NCI-H1092 treated with DMSO at 0.1 percent for 48 hours (cell line): Measurements from ENCODE around the gene CCZ1B.
"Not testable (repeated sequence)": the region's sequence is repeated elsewhere in the genome, so short reads cannot be mapped to it uniquely, and the experiment has no call there.

Source experiments
- DNase-seq: peaks from one replicate; lab custom pipeline; 2025; lab: John Stamatoyannopoulos, UW

CCZ1B gene

GRCh38 chr7:6831018-6831725 lies 5.1 kb upstream of the CCZ1B start:
- no peak for DNase-seq

GRCh38 chr7:6830026-6830425 lies 4.0 kb upstream of the CCZ1B start:
- DNase-seq, result not testable (repeated sequence)

- DNase-seq, result not testable (repeated sequence)
Observed at GRCh38 chr7:6829616-6830015, 3.5 kb upstream of the CCZ1B start.

GRCh38 chr7:6827180-6827579 lies 1.1 kb upstream of the CCZ1B start:
- DNase-seq, result not testable (repeated sequence)

GRCh38 chr7:6825236-6826125 lies 594 bp downstream of the CCZ1B start:
- not testable (repeated sequence) for DNase-seq

GRCh38 chr7:6821622-6822021 lies 4.5 kb downstream of the CCZ1B start:
- DNase-seq, result not testable (repeated sequence)

GRCh38 chr7:6815470-6815869 lies 10.6 kb downstream of the CCZ1B start:
- not testable (repeated sequence) for DNase-seq

- not testable (repeated sequence) for DNase-seq
Observed at GRCh38 chr7:6813011-6813410, 13.1 kb downstream of the CCZ1B start.

GRCh38 chr7:6807959-6808358 lies 18.1 kb downstream of the CCZ1B start:
- not testable (repeated sequence) for DNase-seq

- not testable (repeated sequence) for DNase-seq
Observed at GRCh38 chr7:6807393-6807918, 18.6 kb downstream of the CCZ1B start.

GRCh38 chr7:6800331-6800730 lies 25.7 kb downstream of the CCZ1B start:
- DNase-seq, result not testable (repeated sequence)

GRCh38 chr7:6799887-6800286 lies 26.2 kb downstream of the CCZ1B start:
- not testable (repeated sequence) for DNase-seq

GRCh38 chr7:6798047-6798446 lies 28.0 kb downstream of the CCZ1B start:
- not testable (repeated sequence) for DNase-seq

GRCh38 chr7:6797218-6797617 lies 28.9 kb downstream of the CCZ1B start:
- DNase-seq, result not testable (repeated sequence)

GRCh38 chr7:6794276-6794675 lies 31.8 kb downstream of the CCZ1B start:
- DNase-seq, result not testable (repeated sequence)

GRCh38 chr7:6792113-6792872 lies 33.8 kb downstream of the CCZ1B start:
- DNase-seq, result not testable (repeated sequence)

GRCh38 chr7:6789353-6789752 lies 36.7 kb downstream of the CCZ1B start:
- DNase-seq, result not testable (repeated sequence)

- not testable (repeated sequence) for DNase-seq
Observed at GRCh38 chr7:6781581-6781980, 44.5 kb downstream of the CCZ1B start.

- not testable (repeated sequence) for DNase-seq
Observed at GRCh38 chr7:6761186-6761585, 64.9 kb downstream of the CCZ1B start.

- not testable (repeated sequence) for DNase-seq
Observed at GRCh38 chr7:6753964-6754363, 72.1 kb downstream of the CCZ1B start, which contains the start of gene RSPH10B2. Gene RSPH10B2, plus strand, starts transcription at chr7:6754103. Its CDS starts 3,575 bp downstream, at chr7:6757678.

GRCh38 chr7:6750173-6750572 lies 75.9 kb downstream of the CCZ1B start:
- DNase-seq, result not testable (repeated sequence)

GRCh38 chr7:6749335-6749734 lies 76.7 kb downstream of the CCZ1B start:
- not testable (repeated sequence) for DNase-seq
